ENCODE results near the gene ANKRD6.

The ANKRD6 gene

DNA sequence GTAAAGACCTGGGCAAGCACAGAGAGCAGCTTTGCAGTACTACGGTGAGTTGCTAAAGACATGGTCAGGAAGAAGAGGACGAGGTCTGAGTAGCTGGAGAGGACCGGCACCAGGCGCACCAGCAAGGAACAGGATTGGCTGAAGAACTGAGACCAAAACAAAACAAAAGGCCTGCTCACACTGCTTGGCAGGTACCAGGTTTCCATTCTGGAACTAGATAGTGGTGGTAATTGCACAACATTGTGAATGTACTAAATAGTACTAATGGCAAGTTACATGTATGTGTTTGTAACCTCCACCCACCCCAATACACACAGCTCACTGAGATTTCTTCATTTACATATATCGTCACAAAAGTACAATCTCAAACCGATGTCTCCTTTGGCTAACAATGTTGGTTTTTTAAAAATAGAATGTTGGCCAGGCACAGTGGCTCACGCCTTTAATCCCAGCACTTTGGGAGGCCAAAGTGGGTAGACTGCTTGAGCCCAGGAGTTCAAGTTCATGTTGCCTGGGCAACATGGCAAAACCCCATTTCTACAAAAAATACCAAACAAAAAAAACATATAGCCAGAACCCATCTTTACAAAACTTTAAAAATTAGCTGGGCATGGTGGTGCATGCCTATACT lies 238.1 kb downstream of the ANKRD6 start:
- Histone ChIP-seq H3K36me3 (ENCODE audit: control insufficient read depth, insufficient read depth, low read length) (peaks cover 9% of the 10 kb centered on the region), H3K4me3 (replicated peaks; ENCODE audit: low read depth, low read length) (no peak overlapping the region), H3K27me3 (replicated peaks; ENCODE audit: control insufficient read depth, insufficient read depth, low read length) (no peaks in the 10 kb centered on the region)
- DNase-seq (ENCODE audit: extremely low read depth, insufficient read length): no peak
- TF ChIP-seq, protein P1, sequence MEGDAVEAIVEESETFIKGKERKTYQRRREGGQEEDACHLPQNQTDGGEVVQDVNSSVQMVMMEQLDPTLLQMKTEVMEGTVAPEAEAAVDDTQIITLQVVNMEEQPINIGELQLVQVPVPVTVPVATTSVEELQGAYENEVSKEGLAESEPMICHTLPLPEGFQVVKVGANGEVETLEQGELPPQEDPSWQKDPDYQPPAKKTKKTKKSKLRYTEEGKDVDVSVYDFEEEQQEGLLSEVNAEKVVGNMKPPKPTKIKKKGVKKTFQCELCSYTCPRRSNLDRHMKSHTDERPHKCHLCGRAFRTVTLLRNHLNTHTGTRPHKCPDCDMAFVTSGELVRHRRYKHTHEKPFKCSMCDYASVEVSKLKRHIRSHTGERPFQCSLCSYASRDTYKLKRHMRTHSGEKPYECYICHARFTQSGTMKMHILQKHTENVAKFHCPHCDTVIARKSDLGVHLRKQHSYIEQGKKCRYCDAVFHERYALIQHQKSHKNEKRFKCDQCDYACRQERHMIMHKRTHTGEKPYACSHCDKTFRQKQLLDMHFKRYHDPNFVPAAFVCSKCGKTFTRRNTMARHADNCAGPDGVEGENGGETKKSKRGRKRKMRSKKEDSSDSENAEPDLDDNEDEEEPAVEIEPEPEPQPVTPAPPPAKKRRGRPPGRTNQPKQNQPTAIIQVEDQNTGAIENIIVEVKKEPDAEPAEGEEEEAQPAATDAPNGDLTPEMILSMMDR (IDR thresholded peaks at IDR 0.05; ENCODE audit: insufficient read depth, low read length, poor library complexity, severe bottlenecking): no peak

DNA sequence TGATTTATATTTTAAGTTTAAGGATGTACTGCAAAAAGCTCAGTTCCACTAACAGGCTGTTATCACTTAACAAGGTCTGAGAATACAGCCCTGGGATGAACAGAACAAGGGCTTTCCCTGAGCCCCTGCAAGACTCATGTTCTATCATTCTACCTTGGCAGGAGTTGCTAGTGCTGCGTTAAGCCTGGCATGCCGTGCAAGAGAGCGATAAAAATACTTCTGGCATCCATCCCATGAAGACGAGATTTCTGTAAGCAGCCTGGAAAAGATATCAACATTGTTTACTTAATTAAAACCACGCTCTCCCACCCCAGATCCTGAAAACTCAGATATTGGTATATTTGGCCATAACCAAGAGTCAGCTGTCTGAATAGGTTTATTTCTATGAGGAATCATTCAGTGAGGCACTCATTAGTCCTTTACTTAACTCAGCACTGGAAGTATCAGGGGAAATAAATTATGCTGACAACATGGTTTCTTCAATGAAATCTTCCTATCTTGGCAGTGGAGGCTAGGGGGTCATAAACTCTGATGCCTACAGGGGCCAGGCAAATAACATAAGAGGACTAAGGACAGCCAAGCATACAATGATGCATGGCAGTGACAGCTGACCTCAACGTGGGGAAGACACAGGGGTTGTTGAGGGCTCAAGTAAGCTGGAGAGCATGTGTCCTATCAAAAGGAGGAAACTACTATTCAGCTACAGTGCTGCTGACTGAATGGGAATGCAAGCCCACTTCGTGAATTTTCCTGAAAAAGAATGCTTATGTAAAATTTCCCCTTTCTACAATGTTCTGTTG lies 243.2 kb downstream of the ANKRD6 start:
- Histone ChIP-seq H3K36me3 (ENCODE audit: control insufficient read depth, insufficient read depth, low read length) (peaks cover 31% of the 10 kb centered on the region), H3K27me3 (replicated peaks; ENCODE audit: control insufficient read depth, insufficient read depth, low read length) (no peaks in the 10 kb centered on the region), H3K4me3 (replicated peaks; ENCODE audit: low read depth, low read length) (no peak overlapping the region)
- DNase-seq (ENCODE audit: extremely low read depth, insufficient read length): no peak
- TF ChIP-seq, protein P1 (IDR thresholded peaks at IDR 0.05; ENCODE audit: insufficient read depth, low read length, poor library complexity, severe bottlenecking): no peak

DNA sequence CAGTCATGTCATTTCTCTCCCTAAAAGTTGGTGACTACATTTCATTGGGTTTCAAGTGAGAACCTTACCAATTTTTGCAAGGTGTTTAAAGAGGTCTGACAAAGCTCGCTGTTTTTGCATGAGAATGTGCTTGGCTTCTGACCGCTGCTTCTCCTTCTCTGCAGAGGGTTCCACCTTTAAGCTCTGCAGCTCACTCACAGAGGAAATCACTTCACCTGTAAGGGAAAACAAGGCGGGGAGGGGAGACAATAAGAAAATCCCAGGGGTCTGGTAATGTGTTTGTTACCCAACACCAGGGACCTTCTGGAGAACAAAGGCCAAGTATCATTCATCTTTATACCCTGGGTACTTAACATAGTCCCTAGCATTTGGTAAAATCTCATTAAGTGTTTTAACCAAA lies 245.6 kb downstream of the ANKRD6 start:
- TF ChIP-seq, protein P1 (IDR thresholded peaks at IDR 0.05; ENCODE audit: insufficient read depth, low read length, poor library complexity, severe bottlenecking): no peak
- Histone ChIP-seq H3K27me3 (replicated peaks; ENCODE audit: control insufficient read depth, insufficient read depth, low read length) (no peaks in the 10 kb centered on the region), H3K4me3 (replicated peaks; ENCODE audit: low read depth, low read length) (no peak overlapping the region), H3K36me3 (ENCODE audit: control insufficient read depth, insufficient read depth, low read length) (peaks cover 30% of the 10 kb centered on the region)
- DNase-seq (ENCODE audit: extremely low read depth, insufficient read length): no peak

DNA sequence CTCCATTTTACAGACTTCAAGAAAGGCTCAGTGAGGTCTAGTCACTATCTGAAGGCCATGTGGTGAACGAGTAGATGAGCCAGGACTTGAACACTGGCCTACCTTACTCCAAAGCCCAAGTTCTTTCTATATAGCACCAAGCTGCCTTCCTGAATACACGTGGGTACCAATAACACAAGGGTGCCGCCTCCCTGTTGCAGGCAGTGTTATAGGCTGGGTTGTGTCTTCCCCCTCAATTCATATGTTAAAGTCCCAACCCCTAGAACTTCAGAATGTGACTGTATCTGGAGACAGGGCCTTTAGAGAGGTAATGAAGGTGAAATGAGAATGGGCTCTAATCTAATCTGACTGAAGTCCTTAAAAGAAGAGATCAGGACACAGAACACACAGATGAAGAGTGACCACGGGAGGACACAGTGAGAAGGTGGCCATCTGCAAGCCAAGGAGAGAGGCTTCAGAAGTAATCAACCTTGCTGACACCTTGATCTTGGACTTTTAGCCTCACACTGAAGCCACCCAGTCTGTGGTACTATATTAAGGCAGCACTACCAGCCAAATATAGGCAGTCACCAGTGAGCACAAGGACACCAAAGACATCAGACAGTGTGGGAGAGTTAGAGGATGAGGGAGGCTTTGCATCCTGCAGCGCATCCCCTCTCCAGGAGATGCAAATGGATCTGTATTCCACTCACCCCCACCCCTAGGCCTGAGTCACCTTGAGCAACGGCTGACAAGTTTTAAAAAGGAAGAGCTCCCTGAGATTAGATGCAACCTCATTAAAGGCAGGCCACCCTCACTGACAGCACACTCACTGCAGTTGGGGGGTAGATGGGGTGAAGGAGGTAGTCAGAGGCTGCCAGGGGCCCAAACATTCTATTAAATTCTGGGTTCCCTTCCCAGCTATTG lies 246.5 kb downstream of the ANKRD6 start:
- TF ChIP-seq, protein P1 (IDR thresholded peaks at IDR 0.05; ENCODE audit: insufficient read depth, low read length, poor library complexity, severe bottlenecking): no peak
- DNase-seq (ENCODE audit: extremely low read depth, insufficient read length): no peak
- Histone ChIP-seq H3K4me3 (replicated peaks; ENCODE audit: low read depth, low read length) (no peak overlapping the region), H3K27me3 (replicated peaks; ENCODE audit: control insufficient read depth, insufficient read depth, low read length) (no peaks in the 10 kb centered on the region), H3K36me3 (ENCODE audit: control insufficient read depth, insufficient read depth, low read length) (peaks cover 26% of the 10 kb centered on the region)

DNA sequence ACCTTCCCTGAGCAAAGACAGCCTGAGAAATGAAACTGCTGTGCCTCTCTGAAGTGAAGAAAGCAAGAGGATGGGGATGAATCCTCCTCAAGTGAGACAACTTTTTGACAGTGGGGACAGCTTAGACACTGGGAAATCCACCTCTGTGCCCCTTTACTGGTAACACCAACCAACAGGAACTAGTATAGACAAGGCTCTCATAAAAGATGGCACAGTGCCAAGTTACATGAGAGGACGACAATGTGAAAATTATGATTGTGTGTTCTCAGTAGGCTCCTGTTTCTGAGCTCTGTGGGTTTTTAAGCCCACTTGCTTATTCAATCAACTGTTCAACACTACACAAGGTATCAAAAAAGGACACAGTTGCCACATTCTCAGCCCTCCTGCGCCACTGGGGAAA lies 247.2 kb downstream of the ANKRD6 start:
- Histone ChIP-seq H3K27me3 (replicated peaks; ENCODE audit: control insufficient read depth, insufficient read depth, low read length) (no peaks in the 10 kb centered on the region), H3K4me3 (replicated peaks; ENCODE audit: low read depth, low read length) (no peak overlapping the region), H3K36me3 (ENCODE audit: control insufficient read depth, insufficient read depth, low read length) (peaks cover 29% of the 10 kb centered on the region)
- TF ChIP-seq, protein P1 (IDR thresholded peaks at IDR 0.05; ENCODE audit: insufficient read depth, low read length, poor library complexity, severe bottlenecking): no peak
- no peak for DNase-seq (ENCODE audit: extremely low read depth, insufficient read length)
